ENCODE measurements around the gene SYF2.

The SYF2 gene

DNA sequence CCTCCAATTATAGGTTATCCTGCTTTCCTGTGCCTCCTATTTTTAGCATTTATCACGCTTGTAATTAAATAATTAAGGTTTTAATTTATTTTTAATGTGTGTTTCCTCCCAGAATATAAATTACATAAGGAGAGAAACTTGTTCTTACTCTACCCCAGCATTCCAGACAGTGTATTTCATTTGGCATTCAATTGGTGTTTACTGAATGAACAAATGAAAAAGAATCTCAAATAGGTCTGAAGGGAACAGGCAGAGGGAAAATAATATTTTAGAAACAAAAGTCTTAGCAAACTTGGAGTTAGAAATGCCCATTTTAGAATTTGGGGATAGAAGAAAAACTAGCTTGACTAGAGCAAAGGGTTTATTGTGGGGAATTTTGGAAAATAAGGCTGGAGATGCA is 24.9 kb upstream of the SYF2 start:
- DNase-seq (ENCODE audit: low read depth) = no peak
- no peak for TF ChIP-seq CTCF (IDR thresholded peaks at IDR 0.05; ENCODE audit: insufficient read depth, low read depth, low read length, missing control alignments)
- no peak overlapping the region for H3K4me3 ChIP-seq (ENCODE audit: low read depth, low read length)

DNA sequence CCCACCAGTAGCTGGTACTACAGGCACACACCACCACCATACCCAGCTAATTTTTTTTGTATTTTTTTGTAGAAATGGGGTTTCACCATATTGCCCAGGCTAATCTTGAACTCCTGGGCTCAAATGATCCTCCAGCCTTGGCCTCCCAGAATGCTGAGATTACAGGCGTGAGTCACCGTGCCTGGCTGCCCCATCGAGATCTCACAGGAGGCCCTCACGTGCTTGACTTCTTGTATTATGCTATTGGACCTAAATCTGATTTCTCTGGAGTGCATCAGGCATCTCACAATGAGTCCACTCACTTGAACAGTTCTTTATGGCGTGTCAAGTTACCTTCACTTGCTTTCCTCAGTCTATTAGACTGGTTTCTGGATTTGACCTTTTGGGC is 24.3 kb upstream of the SYF2 start:
- TF ChIP-seq CTCF (IDR thresholded peaks at IDR 0.05; ENCODE audit: insufficient read depth, low read depth, low read length, missing control alignments) = no peak
- no peak overlapping the region for H3K4me3 ChIP-seq (ENCODE audit: low read depth, low read length)
- no peak for DNase-seq (ENCODE audit: low read depth)

DNA sequence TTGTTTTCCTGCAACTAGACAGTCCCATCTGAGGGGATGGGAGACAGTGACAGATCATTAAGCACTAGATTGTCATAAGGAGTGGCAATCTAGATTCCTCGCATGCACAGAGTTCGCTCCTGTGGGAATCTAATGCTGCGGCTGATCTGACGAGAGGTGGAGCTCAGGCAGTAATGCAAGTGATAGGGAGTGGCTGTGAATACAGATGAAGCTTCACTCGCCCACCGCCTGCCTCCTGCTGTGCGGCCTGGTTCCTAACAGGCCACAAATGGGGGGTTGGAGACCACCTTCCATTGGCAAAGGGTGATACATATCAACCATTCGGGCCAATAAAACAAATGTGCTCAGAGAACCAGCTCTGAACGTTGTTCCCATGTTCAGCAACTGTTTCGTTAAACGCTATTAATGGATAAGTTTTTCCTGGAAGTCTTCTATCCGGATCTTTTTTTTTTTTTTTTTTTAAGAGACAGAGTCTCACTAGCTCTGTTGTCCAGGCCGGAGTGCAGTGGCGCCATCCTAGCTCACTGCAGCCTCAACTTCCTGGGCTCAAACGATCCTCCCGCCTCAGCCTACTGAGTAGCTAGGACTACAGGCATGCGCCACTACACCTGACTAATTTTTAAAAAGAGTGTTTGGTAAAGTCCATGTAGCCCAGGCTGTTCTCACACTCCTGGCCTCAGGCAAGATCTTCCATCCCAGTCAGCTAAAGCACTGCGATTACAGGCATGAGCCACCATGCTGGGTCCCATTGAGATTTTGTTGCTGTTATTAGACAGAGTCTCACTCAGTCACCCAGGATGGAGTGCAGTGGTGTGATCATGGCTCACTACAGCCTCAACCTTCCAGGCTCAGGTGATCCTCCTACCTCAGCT is 23.6 kb upstream of the SYF2 start:
- TF ChIP-seq CTCF (IDR thresholded peaks at IDR 0.05; ENCODE audit: insufficient read depth, low read depth, low read length, missing control alignments) = no peak
- no peak for DNase-seq (ENCODE audit: low read depth)
- H3K4me3 ChIP-seq (ENCODE audit: low read depth, low read length) = no peak overlapping the region

GRCh38 chr1:25253911-25254310 is 21.6 kb upstream of the SYF2 start:
- no peak for TF ChIP-seq CTCF (IDR thresholded peaks at IDR 0.05; ENCODE audit: insufficient read depth, low read depth, low read length, missing control alignments)
- no peak overlapping the region for H3K4me3 ChIP-seq (ENCODE audit: low read depth, low read length)
- no peak for DNase-seq (ENCODE audit: low read depth)

DNA sequence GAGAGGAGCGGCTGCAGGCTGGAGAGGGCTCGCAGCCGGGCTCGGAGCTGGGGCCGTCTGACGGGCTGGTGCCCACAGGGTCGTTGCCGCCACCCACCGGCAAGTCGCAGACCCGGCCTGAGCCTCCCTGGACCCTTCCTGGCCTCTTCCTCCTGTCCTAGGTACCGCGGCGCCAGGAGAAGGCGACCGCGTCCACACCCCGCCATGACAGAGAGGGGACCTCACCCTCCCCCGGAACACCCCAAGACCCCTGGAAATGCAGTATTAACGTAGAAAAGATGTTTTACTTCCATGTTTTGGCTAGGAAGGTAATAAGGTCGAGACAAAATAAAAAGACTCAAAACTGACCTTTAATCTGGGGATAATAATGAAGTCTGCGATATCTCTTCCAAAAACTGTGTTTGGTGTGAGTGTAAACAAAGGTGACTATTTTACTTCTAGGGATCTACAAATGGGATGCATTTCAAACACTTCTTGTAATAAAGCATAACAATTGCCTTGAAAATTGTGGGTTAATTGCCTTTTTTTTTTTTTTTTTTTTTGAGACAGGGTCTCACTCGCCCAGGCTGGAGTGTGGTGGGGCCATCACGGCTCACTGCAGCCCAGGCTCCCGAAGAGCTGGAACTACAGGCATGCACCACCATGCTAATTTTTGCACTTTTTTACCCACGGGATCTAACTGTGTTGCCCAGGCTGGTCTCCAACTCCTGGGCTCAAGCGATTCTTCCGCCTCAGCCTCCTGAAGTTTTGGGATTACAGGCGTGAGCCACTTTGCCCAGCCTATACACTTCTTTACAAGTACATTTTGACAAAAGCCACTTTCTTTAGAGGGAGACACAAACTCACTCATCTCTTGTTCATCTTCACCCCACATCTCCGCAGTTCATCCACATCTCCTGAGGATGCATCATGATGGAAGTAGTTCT is 15.8 kb upstream of the SYF2 start:
- H3K4me3 ChIP-seq (ENCODE audit: low read depth, low read length) = peak overlapping the region; percentile 71
- no peak for DNase-seq (ENCODE audit: low read depth)
- TF ChIP-seq CTCF (IDR thresholded peaks at IDR 0.05; ENCODE audit: insufficient read depth, low read depth, low read length, missing control alignments) = no peak

DNA sequence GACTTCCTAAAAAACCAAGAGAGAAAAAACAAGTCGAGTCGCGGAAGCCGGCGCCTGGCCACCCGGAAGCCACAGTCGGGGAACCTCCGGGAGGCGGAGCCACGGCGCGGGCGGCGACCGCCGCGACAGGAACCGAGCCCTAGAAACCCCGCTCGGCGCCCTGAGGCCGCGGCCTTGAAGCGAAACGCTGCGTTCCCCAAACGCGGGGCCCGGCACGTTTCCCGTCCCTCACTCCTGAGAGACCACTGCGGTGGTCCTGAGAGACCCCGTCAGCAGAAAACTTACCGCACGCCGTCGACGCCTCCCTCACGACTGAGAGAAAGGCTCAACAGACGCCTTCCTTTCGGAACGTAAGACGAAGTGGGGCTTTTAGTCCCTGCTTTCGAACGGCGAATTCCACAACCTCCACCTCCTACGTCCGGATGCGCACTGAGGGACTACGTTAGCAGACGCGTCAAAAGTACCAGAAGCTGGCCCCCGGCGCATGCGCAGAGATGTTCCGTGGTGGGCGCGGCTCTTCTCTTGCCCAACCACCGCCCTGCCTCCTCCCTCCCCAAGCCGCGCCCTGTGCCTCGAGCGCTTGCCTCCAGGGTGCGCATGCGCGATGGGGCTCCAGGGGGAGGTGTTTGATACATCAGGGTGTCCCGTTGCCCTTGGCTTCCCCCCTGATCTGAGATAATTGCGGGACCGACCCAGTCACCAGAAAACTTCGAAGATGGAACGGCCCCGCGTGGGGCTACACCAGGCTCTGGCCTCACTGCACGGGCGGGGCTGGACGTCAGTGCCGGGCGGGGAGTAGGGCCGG is 14.9 kb upstream of the SYF2 start, which contains the start of gene RSRP1:
Gene RSRP1 (minus strand): TSS at position 431 of the 805 bp plus-strand sequence. CDS start 491 bp downstream, outside the sequence.
- TF ChIP-seq CTCF (IDR thresholded peaks at IDR 0.05; ENCODE audit: insufficient read depth, low read depth, low read length, missing control alignments) = no peak
- DNase-seq (ENCODE audit: low read depth) = peak; percentile 99
- H3K4me3 ChIP-seq (ENCODE audit: low read depth, low read length) = peak within 1 kb of the TSS; percentile 73
